ENCODE measurements around the gene SMAD7. TPM values are rescaled to one million over a fixed set of nuclear protein-coding genes. Genes with fewer than 3 reads are reported as not detected.

The SMAD7 gene
- total and polyA plus RNA-seq, 7 donors, result 13.2 to 29.1 (median 19.0) TPM

DNA sequence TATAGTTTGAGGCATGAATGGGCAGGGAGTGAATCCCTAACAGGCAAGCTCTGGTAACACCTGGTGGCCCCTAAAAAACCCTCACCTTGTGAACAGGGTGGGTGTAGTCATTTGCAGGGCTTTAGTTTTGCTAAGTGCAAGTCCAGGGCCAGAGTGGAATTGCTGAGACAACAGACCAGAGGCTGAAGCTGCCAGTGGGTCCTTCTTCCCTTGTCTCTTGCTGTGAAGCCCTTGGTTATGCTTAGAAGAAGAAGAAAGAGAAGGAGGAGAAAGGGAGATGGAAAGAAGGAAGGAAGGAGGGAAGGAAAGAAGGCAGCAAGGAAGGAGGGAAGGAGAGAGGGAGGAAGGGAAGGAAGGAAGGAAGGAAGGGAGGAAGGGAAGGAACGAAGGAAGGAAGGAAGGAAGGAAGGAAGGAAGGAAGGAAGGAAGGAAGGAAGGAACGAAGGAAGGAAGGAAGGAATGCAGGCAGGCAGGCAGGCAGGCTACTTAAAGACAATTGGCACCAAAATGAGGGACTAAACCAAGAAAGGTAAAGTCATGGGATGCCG, 45.8 kb downstream of the SMAD7 start:
- H3K9me3 ChIP-seq, result peaks cover 0 to 6% (median 1%) of the 10 kb centered on the region in 4 donors
- TF ChIP-seq, protein P1, sequence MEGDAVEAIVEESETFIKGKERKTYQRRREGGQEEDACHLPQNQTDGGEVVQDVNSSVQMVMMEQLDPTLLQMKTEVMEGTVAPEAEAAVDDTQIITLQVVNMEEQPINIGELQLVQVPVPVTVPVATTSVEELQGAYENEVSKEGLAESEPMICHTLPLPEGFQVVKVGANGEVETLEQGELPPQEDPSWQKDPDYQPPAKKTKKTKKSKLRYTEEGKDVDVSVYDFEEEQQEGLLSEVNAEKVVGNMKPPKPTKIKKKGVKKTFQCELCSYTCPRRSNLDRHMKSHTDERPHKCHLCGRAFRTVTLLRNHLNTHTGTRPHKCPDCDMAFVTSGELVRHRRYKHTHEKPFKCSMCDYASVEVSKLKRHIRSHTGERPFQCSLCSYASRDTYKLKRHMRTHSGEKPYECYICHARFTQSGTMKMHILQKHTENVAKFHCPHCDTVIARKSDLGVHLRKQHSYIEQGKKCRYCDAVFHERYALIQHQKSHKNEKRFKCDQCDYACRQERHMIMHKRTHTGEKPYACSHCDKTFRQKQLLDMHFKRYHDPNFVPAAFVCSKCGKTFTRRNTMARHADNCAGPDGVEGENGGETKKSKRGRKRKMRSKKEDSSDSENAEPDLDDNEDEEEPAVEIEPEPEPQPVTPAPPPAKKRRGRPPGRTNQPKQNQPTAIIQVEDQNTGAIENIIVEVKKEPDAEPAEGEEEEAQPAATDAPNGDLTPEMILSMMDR (IDR thresholded peaks at IDR 0.05), result no peak
- no peak for TF ChIP-seq POLR2AphosphoS5 (IDR thresholded peaks at IDR 0.05)
- peak; percentile 14 for DNase-seq
- H3K27ac ChIP-seq, result no peak overlapping the region
- H3K36me3 ChIP-seq, result no peaks in the 10 kb centered on the region
- 81 to 87% methylated on average over 3 of the region's 3 CpGs for WGBS, 2 donors
- peaks cover 0 to 21% (median 18%) of the 10 kb centered on the region in 4 donors for H3K4me1 ChIP-seq
- intact Hi-C loops (cut with DNase I), result no loop called here
- no peak overlapping the region for H3K4me3 ChIP-seq
- H3K27me3 ChIP-seq, result no peaks in the 10 kb centered on the region

DNA sequence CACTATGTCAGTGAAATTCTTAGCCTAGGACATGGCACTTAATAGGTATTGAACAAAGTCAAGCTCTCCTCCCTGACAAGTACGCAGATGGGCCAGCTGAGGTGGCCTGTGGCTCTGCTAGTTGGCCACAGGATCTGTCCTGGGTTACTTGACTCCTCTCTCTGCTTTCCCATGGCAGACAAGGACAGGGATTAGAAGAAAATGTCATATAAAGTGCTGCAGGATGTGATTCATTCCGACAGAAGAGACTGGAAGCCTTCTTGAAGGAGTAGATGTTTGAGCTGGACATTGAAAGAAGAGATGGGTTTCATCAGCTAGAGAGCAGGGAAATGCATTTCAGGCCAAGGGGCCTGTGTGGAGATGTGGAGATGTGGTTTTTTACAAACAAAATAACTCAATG, 46.7 kb downstream of the SMAD7 start:
- no peak for DNase-seq
- H3K4me1 ChIP-seq, result peaks cover 0 to 21% (median 18%) of the 10 kb centered on the region in 4 donors
- WGBS, 2 donors, result 94% methylated on average over 2 of the region's 2 CpGs
- intact Hi-C loops (cut with DNase I), result no loop called here
- peaks cover 0 to 6% (median 1%) of the 10 kb centered on the region in 4 donors for H3K9me3 ChIP-seq
- no peaks in the 10 kb centered on the region for H3K36me3 ChIP-seq
- H3K4me3 ChIP-seq, result no peak overlapping the region
- TF ChIP-seq EP300 (IDR thresholded peaks at IDR 0.05), result no peak
- TF ChIP-seq, protein P1 (IDR thresholded peaks at IDR 0.05), result no peak
- TF ChIP-seq POLR2A (IDR thresholded peaks at IDR 0.05), result no peak
- no peak for TF ChIP-seq POLR2AphosphoS5 (IDR thresholded peaks at IDR 0.05)
- no peaks in the 10 kb centered on the region for H3K27me3 ChIP-seq
- no peak overlapping the region for H3K27ac ChIP-seq

DNA sequence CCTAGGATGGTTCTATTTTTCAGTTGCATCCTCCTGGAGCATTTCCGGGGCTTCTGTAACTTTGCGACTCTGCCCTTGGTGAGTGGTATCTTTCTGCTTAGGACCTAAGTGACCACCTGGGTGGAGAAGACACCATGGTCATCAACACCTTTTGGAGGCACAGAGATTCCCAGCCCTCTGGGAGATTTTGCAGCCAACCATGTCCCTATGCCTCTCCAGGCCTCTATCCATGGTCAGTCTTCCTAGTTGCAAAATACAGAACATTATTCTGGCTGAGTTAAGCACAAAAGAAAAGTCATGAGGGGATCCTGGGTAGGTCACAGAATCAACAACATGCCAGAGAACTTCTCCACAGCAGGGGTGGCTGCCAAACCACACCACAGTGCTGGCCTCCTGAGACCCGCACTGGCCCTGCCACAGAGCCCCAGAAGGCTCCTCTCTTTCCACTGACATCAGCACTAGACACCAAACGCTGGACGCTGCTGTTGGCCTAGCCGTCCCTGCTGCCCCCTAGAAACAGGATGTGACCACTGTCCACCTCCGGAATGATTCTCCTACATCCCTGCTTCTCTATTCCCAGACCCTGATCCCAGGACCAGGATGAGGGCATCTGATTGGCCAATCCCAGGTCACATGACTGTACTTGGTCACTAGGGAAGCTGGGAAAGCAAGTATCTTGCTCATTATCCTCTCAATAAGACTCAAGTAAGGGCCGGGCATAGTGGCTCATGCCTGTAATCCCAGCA, 47.7 kb downstream of the SMAD7 start:
- H3K4me3 ChIP-seq, result no peak overlapping the region
- 91% methylated on average over 8 of the region's 8 CpGs for WGBS, 2 donors
- intact Hi-C loops (cut with DNase I), result no loop called here
- TF ChIP-seq POLR2AphosphoS5 (IDR thresholded peaks at IDR 0.05) (no peak), POLR2A (IDR thresholded peaks at IDR 0.05) (no peak), EP300 (IDR thresholded peaks at IDR 0.05) (no peak)
- TF ChIP-seq, protein P1 (IDR thresholded peaks at IDR 0.05), result no peak
- DNase-seq, result peak; percentile 70
- no peaks in the 10 kb centered on the region for H3K27me3 ChIP-seq
- H3K9me3 ChIP-seq, result peaks cover 0 to 6% (median 1%) of the 10 kb centered on the region in 4 donors
- H3K27ac ChIP-seq, result peak overlapping the region; percentile 56 to 81 (median 72)
- H3K4me1 ChIP-seq, result peaks cover 0 to 21% (median 18%) of the 10 kb centered on the region in 4 donors
- H3K36me3 ChIP-seq, result no peaks in the 10 kb centered on the region

DNA sequence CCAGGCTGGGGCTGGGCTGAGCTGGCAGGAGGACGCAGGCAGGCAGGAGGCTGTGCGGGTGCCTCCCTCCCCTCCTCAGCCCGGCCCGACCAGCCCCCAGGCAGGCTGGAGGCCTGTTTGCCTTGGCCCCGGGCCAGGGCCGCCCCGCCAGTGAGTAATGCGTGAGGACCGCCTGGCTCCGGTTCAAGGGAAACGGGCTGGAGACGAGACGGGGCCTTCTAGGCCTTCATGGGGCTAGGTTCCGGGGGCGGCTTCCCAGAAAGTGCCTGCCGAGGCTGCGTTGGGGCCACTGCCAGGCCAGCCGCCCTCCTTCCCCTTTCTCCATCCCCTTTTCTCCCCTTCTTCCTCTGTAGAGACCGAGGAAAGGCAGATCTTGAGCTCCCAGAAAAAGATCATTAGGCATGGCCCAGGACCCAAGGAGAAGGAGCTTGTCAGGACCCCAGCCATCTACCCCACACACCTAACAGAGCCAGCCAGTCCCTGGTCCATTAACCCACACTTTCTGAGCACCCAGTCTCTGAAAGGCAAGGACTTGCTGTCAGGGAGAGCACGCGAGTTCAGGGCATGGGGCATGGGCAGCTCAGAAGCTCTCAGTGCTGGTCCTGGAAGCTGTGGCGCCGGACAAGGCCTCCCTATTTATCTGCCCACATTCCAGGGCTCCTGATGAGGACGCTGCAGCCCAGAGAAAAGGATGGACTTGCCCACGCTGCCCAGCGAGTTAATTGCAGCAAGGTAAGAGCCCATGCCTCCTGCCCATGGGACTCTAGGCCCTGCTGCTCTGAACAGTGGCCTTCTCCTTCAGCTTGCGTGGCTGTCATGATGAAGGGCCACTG, 48.5 kb downstream of the SMAD7 start:
- peak overlapping the region; percentile 56 to 81 (median 72) for H3K27ac ChIP-seq
- WGBS, 2 donors, result 34 to 52% methylated on average over 27 of the region's 27 CpGs
- intact Hi-C loops (cut with DNase I), result no loop called here
- H3K36me3 ChIP-seq, result no peaks in the 10 kb centered on the region
- DNase-seq, result peak; percentile 93
- H3K27me3 ChIP-seq, result no peaks in the 10 kb centered on the region
- H3K9me3 ChIP-seq, result peaks cover 0 to 6% (median 1%) of the 10 kb centered on the region in 4 donors
- peak in 2 of 4 donors; percentile 61 to 71 for TF ChIP-seq POLR2AphosphoS5 (IDR thresholded peaks at IDR 0.05)
- TF ChIP-seq, protein P1 (IDR thresholded peaks at IDR 0.05), result no peak
- peaks cover 0 to 24% (median 19%) of the 10 kb centered on the region in 4 donors for H3K4me1 ChIP-seq
- no peak overlapping the region for H3K4me3 ChIP-seq
